RWPE1 (cell line): ENCODE results near the gene ARMC5.
"Not testable (repeated sequence)": the region's sequence is repeated elsewhere in the genome, so short reads cannot be mapped to it uniquely, and the experiment has no call there.

Source experiments
- CTCF ChIA-PET: fragments of 350-600 bp; sonication (Branson Sonifier 250); formaldehyde crosslinking; extraction: SDS; loops from one replicate; lab custom pipeline; 2021; lab: Yijun Ruan, JAX
- POLR2A ChIA-PET: fragments of 400-600 bp; formaldehyde crosslinking; extraction: SDS; loops from one replicate; lab custom pipeline; 2020; ENCODE audit warnings: antibody characterized with exemption; ENCODE audit not compliant: low non-redundant PET; lab: Yijun Ruan, JAX
- DNase-seq: peaks from one replicate; pipeline ENCODE4 v3.0.0; 2012; ENCODE audit warnings: low spot score
- H3K27ac ChIP-seq: fragments of 450-650 bp; 2 replicates; pipeline ENCODE4 v1.5.1; 2017
- CTCF ChIP-seq: fragments of 450-650 bp; conservative IDR thresholded peaks from 2 replicates; pipeline ENCODE4 v1.5.1; 2017; ENCODE audit warnings: low read depth, mild to moderate bottlenecking

Gene ARMC5

GRCh38 chr16:31483081-31483480 lies 23.8 kb downstream of the ARMC5 start, which contains the start of gene SLC5A2:
SLC5A2 (plus strand) TSS chr16:31483123; CDS start chr16:31483137, 14 bp downstream.
- CTCF ChIA-PET, result no interaction called here
- POLR2A ChIA-PET, result no interaction called here
- TF ChIP-seq CTCF, result no peak
- no peak for DNase-seq
- no peak within 1 kb of the TSS for H3K27ac ChIP-seq

GRCh38 chr16:31484048-31484447 lies 24.7 kb downstream of the ARMC5 start:
- CTCF ChIA-PET, result interaction anchor here (0.7 kb wide), 1 partner anchor 12 kb away, joined by 5 read pairs; no protein-coding TSS in a partner anchor
- POLR2A ChIA-PET, DNase-seq, H3K27ac ChIP-seq: not testable (repeated sequence)

- no peak for TF ChIP-seq CTCF
- no peak for DNase-seq
- ChIA-PET CTCF (interaction anchor here (0.7 kb wide), 1 partner anchor 12 kb away, joined by 5 read pairs; no protein-coding TSS in a partner anchor), POLR2A (no interaction called here)
- H3K27ac ChIP-seq, result no peak overlapping the region
Observed at GRCh38 chr16:31484491-31485171, 25.3 kb downstream of the ARMC5 start.

GRCh38 chr16:31485571-31485970 lies 26.3 kb downstream of the ARMC5 start:
- no peak overlapping the region for H3K27ac ChIP-seq
- POLR2A ChIA-PET, result no interaction called here
- DNase-seq, result no peak
- TF ChIP-seq CTCF, result no peak
- CTCF ChIA-PET, result no interaction called here

- no peak overlapping the region for H3K27ac ChIP-seq
- TF ChIP-seq CTCF, result no peak
- ChIA-PET POLR2A (no interaction called here), CTCF (no interaction called here)
- DNase-seq, result no peak
Observed at GRCh38 chr16:31486045-31486444, 26.7 kb downstream of the ARMC5 start.

- TF ChIP-seq CTCF, result no peak
- CTCF ChIA-PET, result interaction anchor here (0.7 to 0.8 kb wide), 2 partner anchors 154 to 382 kb away, joined by 3 to 5 read pairs; no protein-coding TSS in a partner anchor
- no peak for DNase-seq
- H3K27ac ChIP-seq, result peak overlapping the region; percentile 22; the same call in 1 of the 2 replicates
- POLR2A ChIA-PET, result no interaction called here
Observed at GRCh38 chr16:31487071-31487719, 27.9 kb downstream of the ARMC5 start.
